IMR-90 (cell line): Measurements from ENCODE around the gene RRP7A. TPM values are rescaled to one million over a fixed set of nuclear protein-coding genes. Genes with fewer than 3 reads are reported as not detected.

ENCODE experiments used
- ATAC-seq: fragments of 200-7000 bp; cut with Tn5 transposase; 2 replicates; pipeline ENCODE4 v1.9.1; 2020; ENCODE audit warnings: low read depth, mild to moderate bottlenecking, moderate library complexity
- BruUV-seq: library from RNA; stranded (reverse); fragments of 400-500 nt; replicated peaks from 2 replicates; lab custom pipeline; 2021; lab: Mats Ljungman, UMichigan
- CTCF ChIA-PET: fragments of 300-600 bp; formaldehyde crosslinking; extraction: SDS; loops from one replicate; lab custom pipeline; 2021; ENCODE audit warnings: antibody characterized with exemption; lab: Yijun Ruan, JAX
- POLR2A ChIA-PET: fragments of 300-600 bp; sonication (Branson Sonifier 250); formaldehyde crosslinking; loops from one replicate; lab custom pipeline; 2022; ENCODE audit warnings: antibody characterized with exemption; ENCODE audit not compliant: unreplicated experiment; lab: Charles Lee
- DNase-seq: peaks from one replicate; pipeline ENCODE4 v3.0.0; 2013
- H2AFZ ChIP-seq: replicated peaks from 2 replicates; pipeline ENCODE3; 2013; ENCODE audit warnings: low read length, mild to moderate bottlenecking; ENCODE audit not compliant: poor library complexity
- H2AK5ac ChIP-seq: 2 replicates; pipeline ENCODE4 v1.6.1; 2013; ENCODE audit warnings: low read depth, low read length, inconsistent platforms
- H2AK9ac ChIP-seq: replicated peaks from 2 replicates; pipeline ENCODE3; 2013; ENCODE audit warnings: mild to moderate bottlenecking, low read depth, low read length, moderate library complexity; ENCODE audit not compliant: poor library complexity
- H2BK120ac ChIP-seq: 2 replicates; pipeline ENCODE4 v1.6.1; 2013; ENCODE audit warnings: low read depth, low read length, inconsistent platforms
- H2BK15ac ChIP-seq: 3 replicates; pipeline ENCODE4 v1.6.1; 2013; ENCODE audit warnings: low read depth, low read length, inconsistent platforms
- H2BK20ac ChIP-seq: 2 replicates; pipeline ENCODE4 v1.6.1; 2013; ENCODE audit warnings: low read depth, mild to moderate bottlenecking, inconsistent platforms, low read length, moderate library complexity
- H2BK5ac ChIP-seq: 2 replicates; pipeline ENCODE4 v1.6.1; 2013; ENCODE audit warnings: mild to moderate bottlenecking, low read depth, low read length, inconsistent platforms; ENCODE audit not compliant: poor library complexity, severe bottlenecking
- H3K14ac ChIP-seq: replicated peaks from 2 replicates; pipeline ENCODE4 v1.6.1; 2013; ENCODE audit warnings: low read depth, low read length, inconsistent platforms
- H3K18ac ChIP-seq: 2 replicates; pipeline ENCODE4 v1.6.1; 2013; ENCODE audit warnings: low read depth, low read length, control low read depth
- H3K23ac ChIP-seq: 2 replicates; pipeline ENCODE4 v1.6.1; 2013; ENCODE audit warnings: low read depth, low read length, inconsistent platforms
- H3K27ac ChIP-seq: 2 replicates; pipeline ENCODE4 v1.5.1; 2013; ENCODE audit warnings: mild to moderate bottlenecking, control low read depth, low read length; ENCODE audit not compliant: insufficient read depth
- H3K27me3 ChIP-seq: 2 replicates; pipeline ENCODE4 v1.6.1; 2013; ENCODE audit warnings: low read length; ENCODE audit not compliant: control insufficient read depth, insufficient read depth
- H3K36me3 ChIP-seq: 2 replicates; pipeline ENCODE4 v1.6.1; 2013; ENCODE audit warnings: low read length, mixed read lengths; ENCODE audit not compliant: control insufficient read depth, insufficient read depth
- H3K4ac ChIP-seq: 2 replicates; pipeline ENCODE4 v1.6.1; 2013; ENCODE audit warnings: low read depth, low read length, inconsistent platforms
- H3K4me1 ChIP-seq: 2 replicates; pipeline ENCODE4 v1.6.1; 2013; ENCODE audit warnings: low read length, mixed read lengths; ENCODE audit not compliant: control insufficient read depth, insufficient read depth
- H3K4me2 ChIP-seq: 2 replicates; pipeline ENCODE4 v1.6.1; 2013; ENCODE audit warnings: low read depth, mild to moderate bottlenecking, control low read depth, low read length, moderate library complexity
- H3K4me3 ChIP-seq: 2 replicates; pipeline ENCODE4 v1.5.1; 2013; ENCODE audit warnings: low read depth, mild to moderate bottlenecking, control low read depth, low read length, moderate library complexity; ENCODE audit not compliant: insufficient read depth
- H3K56ac ChIP-seq: 2 replicates; pipeline ENCODE4 v1.6.1; 2013; ENCODE audit warnings: low read length, inconsistent platforms; ENCODE audit not compliant: insufficient read depth; ENCODE audit errors: extremely low read depth
- H3K79me1 ChIP-seq, 2 experiments: 2 replicates each; pipeline ENCODE4 v1.6.1; 2013; ENCODE audit warnings: low read length in 2 of 2, inconsistent platforms in 1 of 2, low read depth in 1 of 2
- H3K9ac ChIP-seq: 2 replicates; pipeline ENCODE4 v1.6.1; 2013; ENCODE audit warnings: low read depth, low read length, control low read depth
- H3K9me1 ChIP-seq: 2 replicates; pipeline ENCODE4 v1.6.1; 2013; ENCODE audit warnings: low read length, inconsistent platforms; ENCODE audit not compliant: insufficient read depth
- H3K9me3 ChIP-seq: 2 replicates; pipeline ENCODE4 v1.6.1; 2013; ENCODE audit warnings: low read length; ENCODE audit not compliant: control insufficient read depth, insufficient read depth
- H4K20me1 ChIP-seq: 2 replicates; pipeline ENCODE4 v1.6.1; 2013; ENCODE audit warnings: low read length, inconsistent platforms; ENCODE audit not compliant: insufficient read depth
- H4K5ac ChIP-seq: 2 replicates; pipeline ENCODE4 v1.6.1; 2013; ENCODE audit warnings: mild to moderate bottlenecking, low read depth, low read length, control low read depth
- H4K8ac ChIP-seq, 2 experiments: 2 replicates each; pipeline ENCODE4 v1.6.1; 2013; ENCODE audit warnings: low read depth in 2 of 2, low read length in 2 of 2, control low read depth in 1 of 2, inconsistent platforms in 1 of 2
- H4K91ac ChIP-seq: 2 replicates; pipeline ENCODE4 v1.6.1; 2013; ENCODE audit warnings: low read depth, low read length, inconsistent platforms; ENCODE audit not compliant: insufficient read depth
- BHLHE40 ChIP-seq: fragments of 150-350 bp; IDR thresholded peaks from 2 replicates; pipeline ENCODE4 v1.6.1; 2016; ENCODE audit warnings: mild to moderate bottlenecking, low read depth, low read length
- CEBPB ChIP-seq: IDR thresholded peaks from 2 replicates; pipeline ENCODE4 v1.6.1; 2012; ENCODE audit warnings: low read depth, low read length, improper control_type of control experiment
- CHD1 ChIP-seq: IDR thresholded peaks from 2 replicates; pipeline ENCODE4 v1.6.1; 2012; ENCODE audit warnings: low read depth, low read length, improper control_type of control experiment
- FOS ChIP-seq: fragments of 150-350 bp; IDR thresholded peaks from 2 replicates; pipeline ENCODE4 v1.6.1; 2016; ENCODE audit warnings: low read depth, low read length
- MAZ ChIP-seq: IDR thresholded peaks from 2 replicates; pipeline ENCODE4 v1.6.1; 2012; ENCODE audit warnings: low read depth, mild to moderate bottlenecking, low read length, improper control_type of control experiment, moderate library complexity, borderline replicate concordance
- POLR2A ChIP-seq: IDR thresholded peaks from 2 replicates; pipeline ENCODE4 v1.6.1; 2012; ENCODE audit warnings: mild to moderate bottlenecking, low read depth, low read length
- RAD21 ChIP-seq: IDR thresholded peaks from 2 replicates; pipeline ENCODE4 v1.6.1; 2012; ENCODE audit warnings: low read length, improper control_type of control experiment
- RCOR1 ChIP-seq: IDR thresholded peaks from 2 replicates; pipeline ENCODE4 v1.6.1; 2012; ENCODE audit warnings: mild to moderate bottlenecking, low read length, improper control_type of control experiment; ENCODE audit not compliant: insufficient replicate concordance
- SMC3 ChIP-seq: fragments of 150-350 bp; IDR thresholded peaks from 2 replicates; pipeline ENCODE4 v1.6.1; 2016; ENCODE audit warnings: low read depth, mild to moderate bottlenecking, antibody characterized with exemption, low read length, moderate library complexity
- USF2 ChIP-seq: fragments of 150-350 bp; IDR thresholded peaks from 2 replicates; pipeline ENCODE4 v1.6.1; 2017; ENCODE audit warnings: mild to moderate bottlenecking, antibody characterized with exemption, low read length, low read depth
- WGBS, 2 experiments: methylation state at CpG; one replicate each; pipeline versions ENCODE4 v1.1.5 to v1.1.7; 2013; ENCODE audit warnings: missing lambda C conversion rate in 2 of 2; ENCODE audit not compliant: insufficient read length in 1 of 2; ENCODE audit errors: extremely low coverage in 2 of 2; 5-methylcytosine and 5-hydroxymethylcytosine counted together
- dilution Hi-C: fragments of 300-500 bp; cut with HindIII; formaldehyde crosslinking; loops from one replicate; pipeline ENCODE4 v1.14.3; 2018; ENCODE audit warnings: low sequenced_read_pairs; ENCODE audit not compliant: unreplicated experiment
- in situ Hi-C: fragments of 300-500 bp; cut with MboI; formaldehyde crosslinking; loops from 3 replicates; pipeline ENCODE4 v1.14.3; 2019; ENCODE audit warnings: low sequenced_read_pairs, inconsistent platforms, mixed read lengths
- intact Hi-C: fragments of 100-400 bp; cut with micrococcal nuclease; formaldehyde crosslinking; loops from 2 replicates; pipeline ENCODE4 v1.10.0; 2022
- polyA plus RNA-seq, 3 experiments: library from polyadenylated mRNA; depleted of rRNA; stranded (reverse); fragments of >200 nt; gene quantifications; 2 replicates each; pipeline ENCODE4 v1.2.3, GENCODE V29; 2012; ENCODE audit warnings: low replicate concordance in 1 of 3
- total RNA-seq: library from RNA; depleted of rRNA; stranded (reverse); fragments of >200 nt; gene quantifications from 2 replicates; pipeline ENCODE4 v1.2.3, GENCODE V29; 2012
- TF ChIP-seq, protein P1 (sequence below): conservative IDR thresholded peaks from 2 replicates; pipeline ENCODE4 v1.5.1; 2012; ENCODE audit warnings: mild to moderate bottlenecking, low read depth, low read length, improper control_type of control experiment
- TF ChIP-seq, protein P2 (sequence below): fragments of 150-350 bp; IDR thresholded peaks from 2 replicates; pipeline ENCODE4 v1.6.1; 2016; ENCODE audit warnings: low read depth, mild to moderate bottlenecking, low read length, moderate library complexity, borderline replicate concordance

RRP7A gene
- total and polyA plus RNA-seq, 2 of the 4 experiments (the other 2 are of a cell fraction), result 25.5 to 29.2 TPM

DNA sequence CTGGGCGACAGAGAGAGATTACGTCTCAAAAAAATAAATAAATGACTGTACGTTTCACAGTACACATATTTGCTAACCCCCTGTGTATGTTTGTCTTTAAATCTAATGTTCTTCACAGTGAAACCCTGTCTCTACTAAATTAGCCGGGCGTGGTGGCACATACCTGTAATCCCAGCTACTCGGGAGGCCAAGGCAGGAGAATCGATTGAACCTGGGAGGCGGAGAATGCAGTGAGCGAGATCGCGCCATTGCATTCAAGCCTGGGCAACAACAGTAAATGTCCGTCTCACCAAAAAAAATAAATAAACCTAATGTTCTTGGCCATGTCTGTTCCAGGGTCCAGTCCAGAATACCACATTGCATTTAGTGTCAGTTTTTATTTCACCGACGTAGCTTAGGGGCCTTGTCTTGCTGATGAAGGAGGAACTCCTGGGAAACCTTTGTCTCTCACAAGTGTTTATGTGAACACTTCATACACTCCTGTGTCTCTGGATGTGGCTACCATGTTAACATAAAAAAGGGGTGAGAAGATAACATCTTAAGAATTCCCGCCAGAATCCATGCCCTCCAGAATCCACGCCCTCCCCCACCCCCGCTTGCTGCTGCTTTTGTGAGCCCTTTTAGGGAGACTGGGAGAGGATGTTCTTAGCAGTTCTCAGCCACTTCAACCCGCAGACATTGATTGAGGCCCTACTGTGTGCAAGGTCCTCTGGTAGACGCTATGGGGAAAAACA, 29.2 kb upstream of the RRP7A start:
- no peak for ATAC-seq
- no peak for DNase-seq
- no peak for TF ChIP-seq BHLHE40
- no peak for TF ChIP-seq RAD21
- TF ChIP-seq POLR2A, result no peak
- TF ChIP-seq FOS, result no peak
- TF ChIP-seq, protein P1, sequence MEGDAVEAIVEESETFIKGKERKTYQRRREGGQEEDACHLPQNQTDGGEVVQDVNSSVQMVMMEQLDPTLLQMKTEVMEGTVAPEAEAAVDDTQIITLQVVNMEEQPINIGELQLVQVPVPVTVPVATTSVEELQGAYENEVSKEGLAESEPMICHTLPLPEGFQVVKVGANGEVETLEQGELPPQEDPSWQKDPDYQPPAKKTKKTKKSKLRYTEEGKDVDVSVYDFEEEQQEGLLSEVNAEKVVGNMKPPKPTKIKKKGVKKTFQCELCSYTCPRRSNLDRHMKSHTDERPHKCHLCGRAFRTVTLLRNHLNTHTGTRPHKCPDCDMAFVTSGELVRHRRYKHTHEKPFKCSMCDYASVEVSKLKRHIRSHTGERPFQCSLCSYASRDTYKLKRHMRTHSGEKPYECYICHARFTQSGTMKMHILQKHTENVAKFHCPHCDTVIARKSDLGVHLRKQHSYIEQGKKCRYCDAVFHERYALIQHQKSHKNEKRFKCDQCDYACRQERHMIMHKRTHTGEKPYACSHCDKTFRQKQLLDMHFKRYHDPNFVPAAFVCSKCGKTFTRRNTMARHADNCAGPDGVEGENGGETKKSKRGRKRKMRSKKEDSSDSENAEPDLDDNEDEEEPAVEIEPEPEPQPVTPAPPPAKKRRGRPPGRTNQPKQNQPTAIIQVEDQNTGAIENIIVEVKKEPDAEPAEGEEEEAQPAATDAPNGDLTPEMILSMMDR, result no peak
- no peak for TF ChIP-seq CHD1
- TF ChIP-seq CEBPB, result no peak
- no peak for TF ChIP-seq SMC3
- TF ChIP-seq USF2, result no peak
- TF ChIP-seq MAZ, result no peak
- TF ChIP-seq, protein P2, sequence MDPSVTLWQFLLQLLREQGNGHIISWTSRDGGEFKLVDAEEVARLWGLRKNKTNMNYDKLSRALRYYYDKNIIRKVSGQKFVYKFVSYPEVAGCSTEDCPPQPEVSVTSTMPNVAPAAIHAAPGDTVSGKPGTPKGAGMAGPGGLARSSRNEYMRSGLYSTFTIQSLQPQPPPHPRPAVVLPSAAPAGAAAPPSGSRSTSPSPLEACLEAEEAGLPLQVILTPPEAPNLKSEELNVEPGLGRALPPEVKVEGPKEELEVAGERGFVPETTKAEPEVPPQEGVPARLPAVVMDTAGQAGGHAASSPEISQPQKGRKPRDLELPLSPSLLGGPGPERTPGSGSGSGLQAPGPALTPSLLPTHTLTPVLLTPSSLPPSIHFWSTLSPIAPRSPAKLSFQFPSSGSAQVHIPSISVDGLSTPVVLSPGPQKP, result no peak
- TF ChIP-seq RCOR1, result no peak

More for the DNA sequence above, 29.2 kb upstream of the RRP7A start:
- Histone ChIP-seq H3K27me3 (peaks cover 17% of the 10 kb centered on the region), H2BK20ac (no peak overlapping the region), H3K56ac (no peak overlapping the region), H3K14ac (no peak overlapping the region), H2AK9ac (no peak overlapping the region), H2AK5ac (no peak overlapping the region), H4K5ac (no peak overlapping the region), H2BK120ac (no peak overlapping the region), H3K4me1 (peaks cover 2% of the 10 kb centered on the region; the same call in 1 of the 2 replicates), H3K27ac (no peak overlapping the region), H2AFZ (no peak overlapping the region), H2BK15ac (no peak overlapping the region), H3K18ac (no peak overlapping the region), H2BK5ac (no peak overlapping the region), H3K9me1 (no peaks in the 10 kb centered on the region; the same call in 1 of the 2 replicates), H3K79me1 (no peaks in the 10 kb centered on the region), H3K9ac (no peak overlapping the region), H3K9me3 (no peaks in the 10 kb centered on the region), H3K4me3 (no peak overlapping the region), H3K4me2 (no peak overlapping the region), H3K23ac (no peak overlapping the region), H4K8ac (no peak overlapping the region), H4K20me1 (no peaks in the 10 kb centered on the region), H3K4ac (no peak overlapping the region), H4K91ac (no peak overlapping the region), H3K36me3 (no peaks in the 10 kb centered on the region)
- ChIA-PET POLR2A (interaction anchor here (0.6 kb wide), 1 partner anchor 375 kb away, joined by 3 read pairs; no protein-coding TSS in a partner anchor), CTCF (no interaction called here)
- intact Hi-C loops, result no loop called here
- in situ Hi-C loops, result no loop called here
- dilution Hi-C loops, result no loop called here
- 65% methylated on average over 2 of the region's 19 CpGs; no CpG with 5 or more reads in 1 of the 2 experiments for WGBS, 2 experiments
- BruUV-seq, result no TSS peak
